Measurements from ENCODE around the gene KRT10. TPM values are rescaled to one million over a fixed set of nuclear protein-coding genes. Genes with fewer than 3 reads are reported as not detected.
A peak's percentile ranks its signal among the peaks of the same experiment; 100 is the strongest.

KRT10 gene
- total and polyA plus RNA-seq, 9 of the 15 experiments (the other 6 are each of a cell fraction or from before 2014, with no cell fraction given), result 47.0 to 179 (median 76.2) TPM

DNA sequence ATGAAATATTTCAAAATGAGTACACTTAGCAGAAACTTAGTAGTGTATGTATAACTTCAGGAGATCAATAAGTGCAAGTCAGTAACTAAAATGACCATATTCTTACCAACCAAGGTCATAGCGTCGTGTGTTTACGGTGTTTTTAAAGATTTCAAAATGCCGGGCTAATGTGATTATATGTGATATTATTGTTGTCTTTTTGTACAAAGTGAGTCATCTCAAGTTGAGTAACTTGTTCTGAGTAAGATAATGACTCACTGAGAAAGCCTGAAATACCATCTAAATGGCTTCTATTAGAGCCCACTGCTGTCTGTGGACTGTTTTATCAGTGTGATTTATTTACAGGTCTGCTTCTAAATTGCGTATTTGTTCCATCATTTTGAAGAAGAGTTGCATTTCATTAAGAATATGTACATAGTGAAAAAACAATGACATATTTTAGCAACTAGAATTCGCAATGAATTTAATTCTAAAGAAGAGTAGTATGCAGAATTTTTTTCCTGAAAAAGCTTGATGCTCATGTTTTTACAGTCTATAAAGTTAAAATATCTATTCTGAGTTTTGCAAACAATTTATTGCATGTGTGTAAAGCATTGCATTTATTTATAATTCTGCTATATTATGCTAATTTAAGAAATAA, 31.9 kb upstream of the KRT10 start (continued):
- TF ChIP-seq HDAC3 (IDR thresholded peaks at IDR 0.05; ENCODE audit: borderline replicate concordance, partially characterized antibody), result peak; percentile 34
- no peak for TF ChIP-seq CSDE1 (IDR thresholded peaks at IDR 0.05)
- TF ChIP-seq, protein P1, sequence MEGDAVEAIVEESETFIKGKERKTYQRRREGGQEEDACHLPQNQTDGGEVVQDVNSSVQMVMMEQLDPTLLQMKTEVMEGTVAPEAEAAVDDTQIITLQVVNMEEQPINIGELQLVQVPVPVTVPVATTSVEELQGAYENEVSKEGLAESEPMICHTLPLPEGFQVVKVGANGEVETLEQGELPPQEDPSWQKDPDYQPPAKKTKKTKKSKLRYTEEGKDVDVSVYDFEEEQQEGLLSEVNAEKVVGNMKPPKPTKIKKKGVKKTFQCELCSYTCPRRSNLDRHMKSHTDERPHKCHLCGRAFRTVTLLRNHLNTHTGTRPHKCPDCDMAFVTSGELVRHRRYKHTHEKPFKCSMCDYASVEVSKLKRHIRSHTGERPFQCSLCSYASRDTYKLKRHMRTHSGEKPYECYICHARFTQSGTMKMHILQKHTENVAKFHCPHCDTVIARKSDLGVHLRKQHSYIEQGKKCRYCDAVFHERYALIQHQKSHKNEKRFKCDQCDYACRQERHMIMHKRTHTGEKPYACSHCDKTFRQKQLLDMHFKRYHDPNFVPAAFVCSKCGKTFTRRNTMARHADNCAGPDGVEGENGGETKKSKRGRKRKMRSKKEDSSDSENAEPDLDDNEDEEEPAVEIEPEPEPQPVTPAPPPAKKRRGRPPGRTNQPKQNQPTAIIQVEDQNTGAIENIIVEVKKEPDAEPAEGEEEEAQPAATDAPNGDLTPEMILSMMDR (IDR thresholded peaks at IDR 0.05 in 2 of 3, conservative IDR thresholded peaks at IDR 0.05 in 1 of 3; ENCODE audit: insufficient read depth in 2 of 3, low read depth in 1 of 3, low read length in 3 of 3), result no peak
- TF ChIP-seq ATF7 (IDR thresholded peaks at IDR 0.05), result peak; percentile 82
- peak; percentile 92 for TF ChIP-seq CEBPB (tag; IDR thresholded peaks at IDR 0.05)
- TF ChIP-seq DPF2 (IDR thresholded peaks at IDR 0.05), result peak; percentile 95
- no peak for TF ChIP-seq CHCHD3 (CRISPR knock-in tag; IDR thresholded peaks at IDR 0.05)
- peak; percentile 38; the same call in 1 of the 2 replicates for TF ChIP-seq CBFA2T2 (conservative IDR thresholded peaks at IDR 0.05)
- no peak for TF ChIP-seq CTBP1 (IDR thresholded peaks at IDR 0.05; ENCODE audit: borderline replicate concordance)
- no peak for TF ChIP-seq ZNF76 (CRISPR knock-in tag; IDR thresholded peaks at IDR 0.05; ENCODE audit: borderline replicate concordance)
- TF ChIP-seq ZNF57 (CRISPR knock-in tag; IDR thresholded peaks at IDR 0.05), result no peak
- no peak for TF ChIP-seq NR2C2 (CRISPR knock-in tag; IDR thresholded peaks at IDR 0.05)
- no peak for TF ChIP-seq NR2C2 (tag; IDR thresholded peaks at IDR 0.05)
- TF ChIP-seq ZNF589 (CRISPR knock-in tag; IDR thresholded peaks at IDR 0.05; ENCODE audit: low read depth), result no peak
- TF ChIP-seq HDAC8 (tag; IDR thresholded peaks at IDR 0.05), result no peak
- no peak for TF ChIP-seq ZNF347 (CRISPR knock-in tag; IDR thresholded peaks at IDR 0.05; ENCODE audit: low read depth)
- TF ChIP-seq MTA3 (IDR thresholded peaks at IDR 0.05; ENCODE audit: borderline replicate concordance), result no peak
- TF ChIP-seq, protein P2, sequence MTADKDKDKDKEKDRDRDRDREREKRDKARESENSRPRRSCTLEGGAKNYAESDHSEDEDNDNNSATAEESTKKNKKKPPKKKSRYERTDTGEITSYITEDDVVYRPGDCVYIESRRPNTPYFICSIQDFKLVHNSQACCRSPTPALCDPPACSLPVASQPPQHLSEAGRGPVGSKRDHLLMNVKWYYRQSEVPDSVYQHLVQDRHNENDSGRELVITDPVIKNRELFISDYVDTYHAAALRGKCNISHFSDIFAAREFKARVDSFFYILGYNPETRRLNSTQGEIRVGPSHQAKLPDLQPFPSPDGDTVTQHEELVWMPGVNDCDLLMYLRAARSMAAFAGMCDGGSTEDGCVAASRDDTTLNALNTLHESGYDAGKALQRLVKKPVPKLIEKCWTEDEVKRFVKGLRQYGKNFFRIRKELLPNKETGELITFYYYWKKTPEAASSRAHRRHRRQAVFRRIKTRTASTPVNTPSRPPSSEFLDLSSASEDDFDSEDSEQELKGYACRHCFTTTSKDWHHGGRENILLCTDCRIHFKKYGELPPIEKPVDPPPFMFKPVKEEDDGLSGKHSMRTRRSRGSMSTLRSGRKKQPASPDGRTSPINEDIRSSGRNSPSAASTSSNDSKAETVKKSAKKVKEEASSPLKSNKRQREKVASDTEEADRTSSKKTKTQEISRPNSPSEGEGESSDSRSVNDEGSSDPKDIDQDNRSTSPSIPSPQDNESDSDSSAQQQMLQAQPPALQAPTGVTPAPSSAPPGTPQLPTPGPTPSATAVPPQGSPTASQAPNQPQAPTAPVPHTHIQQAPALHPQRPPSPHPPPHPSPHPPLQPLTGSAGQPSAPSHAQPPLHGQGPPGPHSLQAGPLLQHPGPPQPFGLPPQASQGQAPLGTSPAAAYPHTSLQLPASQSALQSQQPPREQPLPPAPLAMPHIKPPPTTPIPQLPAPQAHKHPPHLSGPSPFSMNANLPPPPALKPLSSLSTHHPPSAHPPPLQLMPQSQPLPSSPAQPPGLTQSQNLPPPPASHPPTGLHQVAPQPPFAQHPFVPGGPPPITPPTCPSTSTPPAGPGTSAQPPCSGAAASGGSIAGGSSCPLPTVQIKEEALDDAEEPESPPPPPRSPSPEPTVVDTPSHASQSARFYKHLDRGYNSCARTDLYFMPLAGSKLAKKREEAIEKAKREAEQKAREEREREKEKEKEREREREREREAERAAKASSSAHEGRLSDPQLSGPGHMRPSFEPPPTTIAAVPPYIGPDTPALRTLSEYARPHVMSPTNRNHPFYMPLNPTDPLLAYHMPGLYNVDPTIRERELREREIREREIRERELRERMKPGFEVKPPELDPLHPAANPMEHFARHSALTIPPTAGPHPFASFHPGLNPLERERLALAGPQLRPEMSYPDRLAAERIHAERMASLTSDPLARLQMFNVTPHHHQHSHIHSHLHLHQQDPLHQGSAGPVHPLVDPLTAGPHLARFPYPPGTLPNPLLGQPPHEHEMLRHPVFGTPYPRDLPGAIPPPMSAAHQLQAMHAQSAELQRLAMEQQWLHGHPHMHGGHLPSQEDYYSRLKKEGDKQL (CRISPR knock-in tag; IDR thresholded peaks at IDR 0.05; ENCODE audit: borderline replicate concordance), result no peak
- no peak for TF ChIP-seq NCOA4 (IDR thresholded peaks at IDR 0.05; ENCODE audit: partially characterized antibody)
- peak; percentile 76 for TF ChIP-seq L3MBTL2 (IDR thresholded peaks at IDR 0.05)
